IMR-90 (cell line): ENCODE results near the gene FBN1. TPM values are rescaled to one million over a fixed set of nuclear protein-coding genes. Genes with fewer than 3 reads are reported as not detected.

Experiments
- ATAC-seq: fragments of 200-7000 bp; cut with Tn5 transposase; 2 replicates; pipeline ENCODE4 v1.9.1; 2020; ENCODE audit warnings: low read depth, mild to moderate bottlenecking, moderate library complexity
- BruUV-seq: library from RNA; stranded (reverse); fragments of 400-500 nt; replicated peaks from 2 replicates; lab custom pipeline; 2021; lab: Mats Ljungman, UMichigan
- CTCF ChIA-PET: fragments of 300-600 bp; formaldehyde crosslinking; extraction: SDS; loops from one replicate; lab custom pipeline; 2021; ENCODE audit warnings: antibody characterized with exemption; lab: Yijun Ruan, JAX
- POLR2A ChIA-PET: fragments of 300-600 bp; sonication (Branson Sonifier 250); formaldehyde crosslinking; loops from one replicate; lab custom pipeline; 2022; ENCODE audit warnings: antibody characterized with exemption; ENCODE audit not compliant: unreplicated experiment; lab: Charles Lee
- DNase-seq: peaks from one replicate; pipeline ENCODE4 v3.0.0; 2013
- H2AFZ ChIP-seq: replicated peaks from 2 replicates; pipeline ENCODE3; 2013; ENCODE audit warnings: low read length, mild to moderate bottlenecking; ENCODE audit not compliant: poor library complexity
- H2AK5ac ChIP-seq: 2 replicates; pipeline ENCODE4 v1.6.1; 2013; ENCODE audit warnings: low read depth, low read length, inconsistent platforms
- H2AK9ac ChIP-seq: replicated peaks from 2 replicates; pipeline ENCODE3; 2013; ENCODE audit warnings: mild to moderate bottlenecking, low read depth, low read length, moderate library complexity; ENCODE audit not compliant: poor library complexity
- H2BK120ac ChIP-seq: 2 replicates; pipeline ENCODE4 v1.6.1; 2013; ENCODE audit warnings: low read depth, low read length, inconsistent platforms
- H2BK15ac ChIP-seq: 3 replicates; pipeline ENCODE4 v1.6.1; 2013; ENCODE audit warnings: low read depth, low read length, inconsistent platforms
- H2BK20ac ChIP-seq: 2 replicates; pipeline ENCODE4 v1.6.1; 2013; ENCODE audit warnings: low read depth, mild to moderate bottlenecking, inconsistent platforms, low read length, moderate library complexity
- H2BK5ac ChIP-seq: 2 replicates; pipeline ENCODE4 v1.6.1; 2013; ENCODE audit warnings: mild to moderate bottlenecking, low read depth, low read length, inconsistent platforms; ENCODE audit not compliant: poor library complexity, severe bottlenecking
- H3K14ac ChIP-seq: replicated peaks from 2 replicates; pipeline ENCODE4 v1.6.1; 2013; ENCODE audit warnings: low read depth, low read length, inconsistent platforms
- H3K18ac ChIP-seq: 2 replicates; pipeline ENCODE4 v1.6.1; 2013; ENCODE audit warnings: low read depth, low read length, control low read depth
- H3K23ac ChIP-seq: 2 replicates; pipeline ENCODE4 v1.6.1; 2013; ENCODE audit warnings: low read depth, low read length, inconsistent platforms
- H3K27ac ChIP-seq: 2 replicates; pipeline ENCODE4 v1.5.1; 2013; ENCODE audit warnings: mild to moderate bottlenecking, control low read depth, low read length; ENCODE audit not compliant: insufficient read depth
- H3K27me3 ChIP-seq: 2 replicates; pipeline ENCODE4 v1.6.1; 2013; ENCODE audit warnings: low read length; ENCODE audit not compliant: control insufficient read depth, insufficient read depth
- H3K36me3 ChIP-seq: 2 replicates; pipeline ENCODE4 v1.6.1; 2013; ENCODE audit warnings: low read length, mixed read lengths; ENCODE audit not compliant: control insufficient read depth, insufficient read depth
- H3K4ac ChIP-seq: 2 replicates; pipeline ENCODE4 v1.6.1; 2013; ENCODE audit warnings: low read depth, low read length, inconsistent platforms
- H3K4me1 ChIP-seq: 2 replicates; pipeline ENCODE4 v1.6.1; 2013; ENCODE audit warnings: low read length, mixed read lengths; ENCODE audit not compliant: control insufficient read depth, insufficient read depth
- H3K4me2 ChIP-seq: 2 replicates; pipeline ENCODE4 v1.6.1; 2013; ENCODE audit warnings: low read depth, mild to moderate bottlenecking, control low read depth, low read length, moderate library complexity
- H3K4me3 ChIP-seq: 2 replicates; pipeline ENCODE4 v1.5.1; 2013; ENCODE audit warnings: low read depth, mild to moderate bottlenecking, control low read depth, low read length, moderate library complexity; ENCODE audit not compliant: insufficient read depth
- H3K56ac ChIP-seq: 2 replicates; pipeline ENCODE4 v1.6.1; 2013; ENCODE audit warnings: low read length, inconsistent platforms; ENCODE audit not compliant: insufficient read depth; ENCODE audit errors: extremely low read depth
- H3K79me1 ChIP-seq, 2 experiments: 2 replicates each; pipeline ENCODE4 v1.6.1; 2013; ENCODE audit warnings: low read length in 2 of 2, inconsistent platforms in 1 of 2, low read depth in 1 of 2
- H3K9ac ChIP-seq: 2 replicates; pipeline ENCODE4 v1.6.1; 2013; ENCODE audit warnings: low read depth, low read length, control low read depth
- H3K9me1 ChIP-seq: 2 replicates; pipeline ENCODE4 v1.6.1; 2013; ENCODE audit warnings: low read length, inconsistent platforms; ENCODE audit not compliant: insufficient read depth
- H3K9me3 ChIP-seq: 2 replicates; pipeline ENCODE4 v1.6.1; 2013; ENCODE audit warnings: low read length; ENCODE audit not compliant: control insufficient read depth, insufficient read depth
- H4K20me1 ChIP-seq: 2 replicates; pipeline ENCODE4 v1.6.1; 2013; ENCODE audit warnings: low read length, inconsistent platforms; ENCODE audit not compliant: insufficient read depth
- H4K5ac ChIP-seq: 2 replicates; pipeline ENCODE4 v1.6.1; 2013; ENCODE audit warnings: mild to moderate bottlenecking, low read depth, low read length, control low read depth
- H4K8ac ChIP-seq, 2 experiments: 2 replicates each; pipeline ENCODE4 v1.6.1; 2013; ENCODE audit warnings: low read depth in 2 of 2, low read length in 2 of 2, control low read depth in 1 of 2, inconsistent platforms in 1 of 2
- H4K91ac ChIP-seq: 2 replicates; pipeline ENCODE4 v1.6.1; 2013; ENCODE audit warnings: low read depth, low read length, inconsistent platforms; ENCODE audit not compliant: insufficient read depth
- BHLHE40 ChIP-seq: fragments of 150-350 bp; IDR thresholded peaks from 2 replicates; pipeline ENCODE4 v1.6.1; 2016; ENCODE audit warnings: mild to moderate bottlenecking, low read depth, low read length
- CEBPB ChIP-seq: IDR thresholded peaks from 2 replicates; pipeline ENCODE4 v1.6.1; 2012; ENCODE audit warnings: low read depth, low read length, improper control_type of control experiment
- MAFK ChIP-seq: IDR thresholded peaks from 2 replicates; pipeline ENCODE4 v1.6.1; 2012; ENCODE audit warnings: low read depth, low read length, improper control_type of control experiment
- NFE2L2 ChIP-seq: fragments of 150-350 bp; IDR thresholded peaks from 2 replicates; pipeline ENCODE4 v1.6.1; 2016; ENCODE audit warnings: low read depth, mild to moderate bottlenecking, low read length
- POLR2A ChIP-seq: IDR thresholded peaks from 2 replicates; pipeline ENCODE4 v1.6.1; 2012; ENCODE audit warnings: mild to moderate bottlenecking, low read depth, low read length
- RAD21 ChIP-seq: IDR thresholded peaks from 2 replicates; pipeline ENCODE4 v1.6.1; 2012; ENCODE audit warnings: low read length, improper control_type of control experiment
- RCOR1 ChIP-seq: IDR thresholded peaks from 2 replicates; pipeline ENCODE4 v1.6.1; 2012; ENCODE audit warnings: mild to moderate bottlenecking, low read length, improper control_type of control experiment; ENCODE audit not compliant: insufficient replicate concordance
- WGBS, 2 experiments: methylation state at CpG; one replicate each; pipeline versions ENCODE4 v1.1.5 to v1.1.7; 2013; ENCODE audit warnings: missing lambda C conversion rate in 2 of 2; ENCODE audit not compliant: insufficient read length in 1 of 2; ENCODE audit errors: extremely low coverage in 2 of 2; 5-methylcytosine and 5-hydroxymethylcytosine counted together
- dilution Hi-C: fragments of 300-500 bp; cut with HindIII; formaldehyde crosslinking; loops from one replicate; pipeline ENCODE4 v1.14.3; 2018; ENCODE audit warnings: low sequenced_read_pairs; ENCODE audit not compliant: unreplicated experiment
- in situ Hi-C: fragments of 300-500 bp; cut with MboI; formaldehyde crosslinking; loops from 3 replicates; pipeline ENCODE4 v1.14.3; 2019; ENCODE audit warnings: low sequenced_read_pairs, inconsistent platforms, mixed read lengths
- intact Hi-C: fragments of 100-400 bp; cut with micrococcal nuclease; formaldehyde crosslinking; loops from 2 replicates; pipeline ENCODE4 v1.10.0; 2022
- polyA plus RNA-seq, 3 experiments: library from polyadenylated mRNA; depleted of rRNA; stranded (reverse); fragments of >200 nt; gene quantifications; 2 replicates each; pipeline ENCODE4 v1.2.3, GENCODE V29; 2012; ENCODE audit warnings: low replicate concordance in 1 of 3
- total RNA-seq: library from RNA; depleted of rRNA; stranded (reverse); fragments of >200 nt; gene quantifications from 2 replicates; pipeline ENCODE4 v1.2.3, GENCODE V29; 2012
- TF ChIP-seq, protein P1 (sequence below): conservative IDR thresholded peaks from 2 replicates; pipeline ENCODE4 v1.5.1; 2012; ENCODE audit warnings: mild to moderate bottlenecking, low read depth, low read length, improper control_type of control experiment
- TF ChIP-seq, protein P2 (sequence below): fragments of 150-350 bp; IDR thresholded peaks from 2 replicates; pipeline ENCODE4 v1.6.1; 2016; ENCODE audit warnings: low read depth, mild to moderate bottlenecking, low read length, moderate library complexity, borderline replicate concordance

FBN1 gene
- total and polyA plus RNA-seq, 2 of the 4 experiments (the other 2 are of a cell fraction): 134 to 283 TPM

DNA sequence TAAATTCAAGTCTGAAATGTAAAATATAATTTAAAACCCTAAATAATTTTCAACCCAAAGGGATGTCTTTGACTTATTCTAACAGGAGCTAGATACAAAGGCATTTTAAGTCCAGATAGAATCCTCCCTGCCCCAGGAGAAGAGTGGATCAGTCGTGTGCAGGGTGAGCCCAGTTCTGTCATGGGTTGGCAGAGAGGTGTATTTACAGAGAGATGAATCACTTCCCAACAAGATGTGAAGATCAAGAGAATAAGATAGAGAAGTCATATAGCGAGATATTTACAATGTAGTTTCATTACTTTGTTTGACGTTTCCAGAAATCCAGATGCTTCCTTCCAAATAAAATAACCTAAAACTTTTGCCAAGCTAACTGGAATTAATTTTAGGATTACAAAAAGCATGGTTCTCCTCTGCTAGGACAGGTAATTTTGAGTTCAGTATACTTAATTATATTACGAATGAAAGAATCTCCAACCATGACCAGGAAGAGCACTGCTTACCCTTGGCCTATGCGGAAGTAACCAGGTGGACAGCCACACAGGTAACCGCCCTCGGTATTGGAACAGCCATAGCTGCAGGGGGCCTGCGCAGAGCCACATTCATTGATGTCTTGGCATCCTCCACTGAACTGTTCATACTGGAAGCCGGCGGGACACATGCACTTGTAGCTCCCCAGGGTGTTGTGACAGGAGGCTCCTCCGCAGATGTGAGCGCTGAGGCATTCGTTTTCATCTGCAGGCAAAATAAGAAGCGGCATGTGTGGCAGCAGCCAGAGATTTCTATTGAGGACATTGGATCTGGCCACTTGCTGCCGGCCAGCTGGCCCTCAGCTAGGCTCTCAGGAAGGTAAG, 230.2 kb downstream of the FBN1 start:
- POLR2A ChIA-PET: no interaction called here
- H3K4ac ChIP-seq: no peak overlapping the region
- no peak overlapping the region for H4K91ac ChIP-seq
- no peak overlapping the region for H3K9ac ChIP-seq
- no peak overlapping the region for H2AK5ac ChIP-seq
- no peaks in the 10 kb centered on the region for H3K27me3 ChIP-seq
- H2BK5ac ChIP-seq: no peak overlapping the region
- H3K27ac ChIP-seq: no peak overlapping the region
- no peaks in the 10 kb centered on the region for H4K20me1 ChIP-seq
- H3K18ac ChIP-seq: no peak overlapping the region
- TF ChIP-seq RAD21: no peak
- no peak for TF ChIP-seq NFE2L2
- TF ChIP-seq, protein P1, sequence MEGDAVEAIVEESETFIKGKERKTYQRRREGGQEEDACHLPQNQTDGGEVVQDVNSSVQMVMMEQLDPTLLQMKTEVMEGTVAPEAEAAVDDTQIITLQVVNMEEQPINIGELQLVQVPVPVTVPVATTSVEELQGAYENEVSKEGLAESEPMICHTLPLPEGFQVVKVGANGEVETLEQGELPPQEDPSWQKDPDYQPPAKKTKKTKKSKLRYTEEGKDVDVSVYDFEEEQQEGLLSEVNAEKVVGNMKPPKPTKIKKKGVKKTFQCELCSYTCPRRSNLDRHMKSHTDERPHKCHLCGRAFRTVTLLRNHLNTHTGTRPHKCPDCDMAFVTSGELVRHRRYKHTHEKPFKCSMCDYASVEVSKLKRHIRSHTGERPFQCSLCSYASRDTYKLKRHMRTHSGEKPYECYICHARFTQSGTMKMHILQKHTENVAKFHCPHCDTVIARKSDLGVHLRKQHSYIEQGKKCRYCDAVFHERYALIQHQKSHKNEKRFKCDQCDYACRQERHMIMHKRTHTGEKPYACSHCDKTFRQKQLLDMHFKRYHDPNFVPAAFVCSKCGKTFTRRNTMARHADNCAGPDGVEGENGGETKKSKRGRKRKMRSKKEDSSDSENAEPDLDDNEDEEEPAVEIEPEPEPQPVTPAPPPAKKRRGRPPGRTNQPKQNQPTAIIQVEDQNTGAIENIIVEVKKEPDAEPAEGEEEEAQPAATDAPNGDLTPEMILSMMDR: no peak
- no peak for TF ChIP-seq RCOR1
- TF ChIP-seq MAFK: no peak
- no peak for TF ChIP-seq POLR2A
- TF ChIP-seq CEBPB: no peak
- TF ChIP-seq BHLHE40: no peak
- TF ChIP-seq, protein P2, sequence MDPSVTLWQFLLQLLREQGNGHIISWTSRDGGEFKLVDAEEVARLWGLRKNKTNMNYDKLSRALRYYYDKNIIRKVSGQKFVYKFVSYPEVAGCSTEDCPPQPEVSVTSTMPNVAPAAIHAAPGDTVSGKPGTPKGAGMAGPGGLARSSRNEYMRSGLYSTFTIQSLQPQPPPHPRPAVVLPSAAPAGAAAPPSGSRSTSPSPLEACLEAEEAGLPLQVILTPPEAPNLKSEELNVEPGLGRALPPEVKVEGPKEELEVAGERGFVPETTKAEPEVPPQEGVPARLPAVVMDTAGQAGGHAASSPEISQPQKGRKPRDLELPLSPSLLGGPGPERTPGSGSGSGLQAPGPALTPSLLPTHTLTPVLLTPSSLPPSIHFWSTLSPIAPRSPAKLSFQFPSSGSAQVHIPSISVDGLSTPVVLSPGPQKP: no peak
- no peaks in the 10 kb centered on the region for H3K9me3 ChIP-seq
- intact Hi-C loops (no loop called here), dilution Hi-C loops (no loop called here), in situ Hi-C loops (no loop called here)
- 99% methylated on average over 9 of the region's 15 CpGs; no CpG with 5 or more reads in 1 of the 2 experiments for WGBS, 2 experiments
- peaks cover 0 to 23% of the 10 kb centered on the region in 2 experiments; a peak in 3 of 4 replicates for H3K79me1 ChIP-seq
- ATAC-seq (no peak), DNase-seq (peak; percentile 53)
- no peak overlapping the region for H3K4me2 ChIP-seq
- H3K56ac ChIP-seq: no peak overlapping the region
- no peak overlapping the region for H2BK120ac ChIP-seq
- H3K23ac ChIP-seq: no peak overlapping the region
- H2BK15ac ChIP-seq: no peak overlapping the region
- H4K5ac ChIP-seq: no peak overlapping the region
- no TSS peak for BruUV-seq
- peaks cover 15% of the 10 kb centered on the region for H3K9me1 ChIP-seq
- peaks cover 52% of the 10 kb centered on the region for H3K36me3 ChIP-seq
- H3K14ac ChIP-seq: no peak overlapping the region
- no peak overlapping the region for H3K4me3 ChIP-seq
- CTCF ChIA-PET: no interaction called here
- H4K8ac ChIP-seq: no peak overlapping the region
- peaks cover 5% of the 10 kb centered on the region for H3K4me1 ChIP-seq
- H2AFZ ChIP-seq: no peak overlapping the region
- no peak overlapping the region for H2BK20ac ChIP-seq
- H2AK9ac ChIP-seq: no peak overlapping the region
